GM23248 (cell line): ENCODE results near the gene FKBP1B. TPM values are rescaled to one million over a fixed set of nuclear protein-coding genes. Genes with fewer than 3 reads are reported as not detected.

Experiments
- DNase-seq: peaks from one replicate; pipeline ENCODE4 v3.0.0-alpha.2; 2015
- H2AFZ ChIP-seq: fragments of 200-600 bp; sonication (generic); 2 replicates; pipeline ENCODE4 v1.6.1; 2016; ENCODE audit warnings: antibody characterized with exemption
- H3F3A ChIP-seq: fragments of 200-600 bp; sonication (generic); 2 replicates; pipeline ENCODE4 v1.6.1; 2016; ENCODE audit warnings: mild to moderate bottlenecking, antibody characterized with exemption, mixed run types; ENCODE audit not compliant: insufficient read depth
- H3K27ac ChIP-seq: fragments of 200-600 bp; sonication (generic); 2 replicates; pipeline ENCODE4 v1.5.1; 2016; ENCODE audit warnings: mild to moderate bottlenecking
- H3K27me3 ChIP-seq: fragments of 200-600 bp; sonication (generic); replicated peaks from 2 replicates; pipeline ENCODE4 v1.6.1; 2016; ENCODE audit warnings: mild to moderate bottlenecking; ENCODE audit not compliant: insufficient read depth
- H3K36me3 ChIP-seq: fragments of 200-600 bp; sonication (generic); 2 replicates; pipeline ENCODE4 v1.6.1; 2016; ENCODE audit warnings: low read depth, mild to moderate bottlenecking
- H3K4me1 ChIP-seq: fragments of 200-600 bp; sonication (generic); 2 replicates; pipeline ENCODE4 v1.6.1; 2016; ENCODE audit warnings: mild to moderate bottlenecking; ENCODE audit not compliant: insufficient read depth
- H3K4me2 ChIP-seq: fragments of 200-600 bp; sonication (generic); one replicate; pipeline ENCODE4 v1.6.1; 2016; ENCODE audit warnings: mild to moderate bottlenecking; ENCODE audit not compliant: unreplicated experiment
- H3K4me3 ChIP-seq: fragments of 200-600 bp; sonication (generic); 2 replicates; pipeline ENCODE4 v1.5.1; 2016; ENCODE audit warnings: mild to moderate bottlenecking
- H3K79me2 ChIP-seq: fragments of 200-600 bp; sonication (generic); 2 replicates; pipeline ENCODE4 v1.6.1; 2016; ENCODE audit warnings: mild to moderate bottlenecking; ENCODE audit not compliant: insufficient read depth
- H3K9ac ChIP-seq: fragments of 200-600 bp; sonication (generic); 2 replicates; pipeline ENCODE4 v1.6.1; 2016; ENCODE audit warnings: mild to moderate bottlenecking
- H3K9me2 ChIP-seq: fragments of 200-600 bp; sonication (generic); 2 replicates; pipeline ENCODE4 v1.6.1; 2016; ENCODE audit warnings: mixed run types, mild to moderate bottlenecking, moderate library complexity; ENCODE audit not compliant: insufficient read depth
- H3K9me3 ChIP-seq: fragments of 200-600 bp; sonication (generic); one replicate; pipeline ENCODE4 v1.6.1; 2017; ENCODE audit warnings: low read depth
- H4K20me1 ChIP-seq: fragments of 200-600 bp; sonication (generic); 2 replicates; pipeline ENCODE4 v1.6.0; 2016; ENCODE audit not compliant: insufficient read depth
- EZH2 ChIP-seq: fragments of 200-600 bp; sonication (generic); IDR thresholded peaks from 2 replicates; pipeline ENCODE4 v1.6.1; 2018; ENCODE audit warnings: antibody characterized with exemption, mild to moderate bottlenecking; ENCODE audit not compliant: insufficient read depth, poor library complexity, severe bottlenecking
- EZH2phosphoT487 ChIP-seq: fragments of 200-600 bp; sonication (generic); IDR thresholded peaks from 2 replicates; pipeline ENCODE4 v1.6.1; 2018; ENCODE audit warnings: antibody characterized with exemption, moderate library complexity, mild to moderate bottlenecking, low read depth; ENCODE audit not compliant: insufficient read depth
- WGBS, 2 experiments: methylation state at CpG; one replicate each; pipeline ENCODE4 v1.1.6; 2015 to 2017; ENCODE audit warnings: low lambda C conversion rate in 2 of 2, low coverage in 1 of 2; ENCODE audit errors: missing lambda C conversion rate in 2 of 2; 5-methylcytosine and 5-hydroxymethylcytosine counted together
- in situ Hi-C: fragments of 300-500 bp; cut with MboI; formaldehyde crosslinking; loops from 2 replicates; pipeline ENCODE4 v1.15.0; 2020
- polyA plus RNA-seq: library from polyadenylated mRNA; unstranded; fragments of >200 nt; fragmentation: Nextera tagmentation; extraction: Ambion mirVana; gene quantifications from 2 replicates; pipeline ENCODE4 v1.2.1, GENCODE V29; 2016
- total RNA-seq: library from RNA; depleted of rRNA; stranded (reverse); fragments of >200 nt; shearing (Covaris generic); gene quantifications from 2 replicates; pipeline ENCODE4 v1.2.3, GENCODE V29; 2014

The FKBP1B gene
- total and polyA plus RNA-seq, 2 experiments from 2014 or later = 7.5 to 8.7 TPM

DNA sequence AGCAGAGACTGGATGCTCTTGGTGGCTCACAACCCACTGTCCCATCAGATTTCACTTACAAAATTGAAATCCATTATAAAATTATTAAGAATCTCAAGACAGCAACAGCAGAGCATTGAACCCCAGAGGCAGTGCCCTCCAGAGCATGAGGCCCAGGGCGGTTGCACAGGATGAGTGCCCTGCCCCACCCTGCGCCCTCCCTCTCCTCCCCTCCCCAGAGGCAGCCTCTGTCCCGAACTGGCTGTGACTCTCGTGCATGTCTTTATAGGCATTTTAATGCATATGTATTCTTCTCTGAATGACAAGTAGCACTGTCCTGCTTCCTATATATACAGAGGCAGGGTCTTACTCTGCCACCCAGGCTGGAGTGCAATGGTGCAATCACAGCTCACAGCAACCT is 29.3 kb upstream of the FKBP1B start:
- Histone ChIP-seq H3K79me2 (no peaks in the 10 kb centered on the region), H3F3A (no peaks in the 10 kb centered on the region), H3K4me1 (peaks cover 14% of the 10 kb centered on the region), H3K9ac (no peak overlapping the region), H2AFZ (no peak overlapping the region), H3K4me2 (no peak overlapping the region), H3K27me3 (no peaks in the 10 kb centered on the region), H3K9me3 (no peaks in the 10 kb centered on the region), H3K27ac (no peak overlapping the region), H4K20me1 (no peaks in the 10 kb centered on the region), H3K4me3 (no peak overlapping the region), H3K9me2 (no peaks in the 10 kb centered on the region), H3K36me3 (no peaks in the 10 kb centered on the region)
- DNase-seq = no peak
- no peak for TF ChIP-seq EZH2phosphoT487
- TF ChIP-seq EZH2 = no peak
- 50 to 67% methylated on average over 4 of the region's 4 CpGs for WGBS, 2 experiments
- in situ Hi-C loops = no loop called here

DNA sequence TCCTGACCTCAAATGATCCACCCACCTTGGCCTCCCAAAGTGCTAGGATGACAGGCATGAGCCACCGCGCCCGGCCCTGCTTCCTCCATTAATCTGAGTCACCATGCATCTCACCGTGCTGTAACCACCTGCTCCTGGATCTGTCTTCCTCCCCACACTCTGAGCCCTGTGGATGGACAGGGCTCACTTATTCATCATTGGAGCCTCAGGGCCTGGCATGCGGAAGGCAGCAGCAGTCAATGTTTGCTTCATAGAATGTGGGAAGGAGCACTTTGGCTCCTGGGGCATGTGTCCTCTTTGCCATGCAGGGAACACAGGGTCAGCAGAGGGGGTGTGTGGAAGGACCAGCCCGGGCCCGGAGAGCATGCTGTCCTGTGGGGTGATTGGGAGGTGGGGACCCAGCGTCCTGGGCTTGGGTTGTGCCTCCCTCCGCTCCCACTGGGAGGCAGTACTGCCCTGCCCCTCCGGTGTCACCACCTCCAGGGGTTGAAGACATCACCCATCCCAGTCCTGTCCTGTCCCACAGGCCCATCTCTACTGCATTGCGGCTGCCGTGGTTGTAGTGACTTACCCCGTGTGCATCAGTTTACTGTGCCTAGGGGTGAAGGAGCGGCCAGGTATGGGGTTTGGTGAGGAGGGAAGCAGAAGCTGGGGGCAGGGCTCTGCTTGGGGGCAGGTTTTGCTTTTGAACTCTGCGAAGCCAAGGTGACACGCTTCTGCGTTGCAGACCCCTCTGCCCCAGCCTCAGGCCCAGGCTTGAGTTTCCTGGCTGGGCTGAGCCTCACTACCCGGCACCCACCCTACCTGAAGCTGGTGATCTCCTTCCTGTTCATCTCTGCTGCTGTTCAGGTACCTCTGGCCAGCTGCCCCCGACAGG is 28.2 kb upstream of the FKBP1B start:
- H3K36me3 ChIP-seq = no peaks in the 10 kb centered on the region
- no peaks in the 10 kb centered on the region for H3K27me3 ChIP-seq
- 74 to 75% methylated on average over 19 of the region's 19 CpGs for WGBS, 2 experiments
- H3K27ac ChIP-seq = no peak overlapping the region
- in situ Hi-C loops = no loop called here
- H3K4me2 ChIP-seq = no peak overlapping the region
- TF ChIP-seq EZH2phosphoT487 = no peak
- TF ChIP-seq EZH2 = no peak
- H3K9me3 ChIP-seq = no peaks in the 10 kb centered on the region
- H3K9me2 ChIP-seq = no peaks in the 10 kb centered on the region
- H2AFZ ChIP-seq = no peak overlapping the region
- no peaks in the 10 kb centered on the region for H3K79me2 ChIP-seq
- H3K9ac ChIP-seq = no peak overlapping the region
- peak; percentile 19 for DNase-seq
- H3K4me1 ChIP-seq = peaks cover 4% of the 10 kb centered on the region
- H3K4me3 ChIP-seq = no peak overlapping the region
- no peaks in the 10 kb centered on the region for H4K20me1 ChIP-seq
- no peaks in the 10 kb centered on the region for H3F3A ChIP-seq

DNA sequence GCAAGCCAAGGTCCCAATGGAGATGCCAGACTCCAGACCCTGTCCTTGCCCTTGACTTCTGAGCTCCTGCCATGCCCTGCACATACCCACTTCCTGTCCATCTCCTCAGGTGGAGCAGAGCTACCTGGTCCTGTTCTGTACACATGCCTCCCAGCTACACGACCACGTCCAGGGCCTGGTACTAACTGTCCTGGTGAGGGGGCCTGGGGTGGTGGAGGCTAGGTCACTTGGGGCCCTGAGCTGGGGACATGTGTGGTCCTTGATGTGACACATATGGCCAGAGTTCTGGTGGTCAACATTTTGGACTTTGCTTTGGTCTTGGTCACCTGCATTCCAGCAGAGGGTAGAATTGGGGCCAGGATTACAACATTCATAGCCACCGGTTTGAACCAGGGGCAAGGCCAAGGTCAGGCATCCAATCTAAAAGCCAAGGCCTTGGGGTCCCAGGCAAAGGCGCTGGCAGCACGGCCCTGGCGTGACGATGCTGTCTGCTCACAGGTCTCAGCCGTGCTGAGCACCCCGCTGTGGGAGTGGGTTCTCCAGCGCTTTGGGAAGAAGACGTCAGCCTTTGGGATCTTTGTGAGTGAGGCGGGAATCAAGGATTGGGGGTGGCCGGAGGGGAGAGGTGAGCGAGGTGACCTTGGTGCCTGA is 27.1 kb upstream of the FKBP1B start:
- in situ Hi-C loops = no loop called here
- Histone ChIP-seq H3K36me3 (no peaks in the 10 kb centered on the region), H3K9me3 (no peaks in the 10 kb centered on the region), H3K27me3 (no peaks in the 10 kb centered on the region), H2AFZ (no peak overlapping the region), H3K27ac (no peak overlapping the region), H3K4me1 (peaks cover 4% of the 10 kb centered on the region; the same call in 1 of the 2 replicates), H3K79me2 (no peaks in the 10 kb centered on the region), H3K9me2 (no peaks in the 10 kb centered on the region), H3K9ac (no peak overlapping the region), H3K4me3 (no peak overlapping the region), H4K20me1 (no peaks in the 10 kb centered on the region), H3F3A (no peaks in the 10 kb centered on the region), H3K4me2 (no peak overlapping the region)
- no peak for TF ChIP-seq EZH2phosphoT487
- 89 to 91% methylated on average over 12 to 14 of the region's 14 CpGs for WGBS, 2 experiments
- DNase-seq = no peak

DNA sequence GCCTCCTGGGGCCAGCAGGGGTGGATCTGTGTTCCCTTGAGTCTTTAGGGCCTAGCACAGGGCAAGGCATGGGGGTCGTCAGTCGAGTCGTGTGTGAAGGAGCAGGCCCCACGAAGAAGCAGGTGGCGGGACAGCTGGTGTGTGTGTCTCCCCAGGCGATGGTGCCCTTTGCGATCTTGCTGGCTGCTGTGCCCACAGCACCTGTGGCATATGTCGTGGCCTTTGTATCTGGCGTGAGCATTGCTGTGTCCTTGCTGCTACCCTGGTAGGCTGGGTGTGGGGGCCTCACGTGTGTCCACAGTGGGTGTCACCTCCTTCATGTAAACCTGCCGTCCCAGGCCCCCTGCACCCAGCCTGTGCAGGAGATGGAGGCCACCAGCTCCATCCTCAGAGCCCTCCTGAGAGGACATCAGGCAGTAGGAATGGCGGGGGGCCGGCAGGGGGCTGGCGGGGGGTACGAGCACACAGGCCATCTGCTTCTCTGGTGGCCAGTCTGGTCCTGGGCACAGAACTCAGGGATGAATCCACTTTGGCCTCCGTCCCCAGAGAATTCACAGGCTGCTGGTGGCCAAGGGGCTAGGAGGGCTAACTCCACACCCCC is 26.5 kb upstream of the FKBP1B start:
- in situ Hi-C loops = no loop called here
- Histone ChIP-seq H2AFZ (no peak overlapping the region), H3K27ac (no peak overlapping the region), H3K9me3 (no peaks in the 10 kb centered on the region), H3K4me2 (no peak overlapping the region), H3K27me3 (no peaks in the 10 kb centered on the region), H3F3A (no peaks in the 10 kb centered on the region), H4K20me1 (no peaks in the 10 kb centered on the region), H3K36me3 (no peaks in the 10 kb centered on the region), H3K79me2 (no peaks in the 10 kb centered on the region), H3K4me3 (no peak overlapping the region), H3K9ac (no peak overlapping the region), H3K9me2 (no peaks in the 10 kb centered on the region), H3K4me1 (peaks cover 4% of the 10 kb centered on the region; the same call in 1 of the 2 replicates)
- 87 to 93% methylated on average over 15 to 16 of the region's 16 CpGs for WGBS, 2 experiments
- DNase-seq = no peak
- TF ChIP-seq EZH2phosphoT487 = no peak
- no peak for TF ChIP-seq EZH2
